Measurements from ENCODE around the gene RECQL.
A peak's percentile ranks its signal among the peaks of the same experiment; 100 is the strongest.
"Not testable (repeated sequence)": the region's sequence is repeated elsewhere in the genome, so short reads cannot be mapped to it uniquely, and the experiment has no call there.

Gene RECQL

GRCh38 chr12:21502164-21502496, 695 bp upstream of the RECQL start:
- peak; percentile 29 for DNase-seq

- no peak for DNase-seq
Observed at GRCh38 chr12:21500786-21501257, 613 bp downstream of the RECQL start.

- no peak for DNase-seq
Observed at GRCh38 chr12:21499765-21500164, 1.7 kb downstream of the RECQL start.

GRCh38 chr12:21485998-21486397, 15.4 kb downstream of the RECQL start:
- DNase-seq, result no peak

GRCh38 chr12:21483531-21483930, 17.9 kb downstream of the RECQL start:
- no peak for DNase-seq

GRCh38 chr12:21478756-21479455, 22.5 kb downstream of the RECQL start:
- no peak for DNase-seq

GRCh38 chr12:21476949-21477348, 24.5 kb downstream of the RECQL start:
- no peak for DNase-seq

- DNase-seq, result no peak
Observed at GRCh38 chr12:21475552-21475951, 25.9 kb downstream of the RECQL start.

- no peak for DNase-seq
Observed at GRCh38 chr12:21472197-21472823, 29.1 kb downstream of the RECQL start.

GRCh38 chr12:21471294-21471693, 30.1 kb downstream of the RECQL start:
- DNase-seq, result no peak

- not testable (repeated sequence) for DNase-seq
Observed at GRCh38 chr12:21467334-21467733, 34.1 kb downstream of the RECQL start.

GRCh38 chr12:21459474-21459873, 42.0 kb downstream of the RECQL start:
- DNase-seq, result no peak

GRCh38 chr12:21456291-21456780, 45.1 kb downstream of the RECQL start:
- DNase-seq, result no peak

- no peak for DNase-seq
Observed at GRCh38 chr12:21453312-21453852, 48.1 kb downstream of the RECQL start.

GRCh38 chr12:21451529-21451928, 49.9 kb downstream of the RECQL start:
- DNase-seq, result no peak

GRCh38 chr12:21444193-21445146, 57.0 kb downstream of the RECQL start:
- no peak for DNase-seq

GRCh38 chr12:21439347-21439746, 62.1 kb downstream of the RECQL start:
- DNase-seq, result no peak

- no peak for DNase-seq
Observed at GRCh38 chr12:21438643-21439042, 62.8 kb downstream of the RECQL start.

- DNase-seq, result no peak
Observed at GRCh38 chr12:21434699-21435098, 66.7 kb downstream of the RECQL start.

- DNase-seq, result no peak
Observed at GRCh38 chr12:21433525-21433924, 67.9 kb downstream of the RECQL start.

GRCh38 chr12:21429994-21430393, 71.4 kb downstream of the RECQL start:
- no peak for DNase-seq

- no peak for DNase-seq
Observed at GRCh38 chr12:21428241-21428640, 73.2 kb downstream of the RECQL start.

All from stimulated activated CD4-positive, alpha-beta T cell treated with anti-CD3 and anti-CD28 coated beads, Interleukin-12 subunit alpha, Interleukin-12 subunit beta, amount 100 ng/mL, for 4 hours (primary cell).